Gastrocnemius medialis (tissue), 4 donors: Measurements from ENCODE around the gene TECPR2. TPM values are rescaled to one million over a fixed set of nuclear protein-coding genes. Genes with fewer than 3 reads are reported as not detected.
A peak's percentile ranks its signal among the peaks of the same experiment; 100 is the strongest.
"Not testable (repeated sequence)": the region's sequence is repeated elsewhere in the genome, so short reads cannot be mapped to it uniquely, and the experiment has no call there.

Source experiments
- ATAC-seq, 2 donors: fragments of 150-250 bp; one replicate each; pipeline ENCODE4 v1.9.1; 2016
- DNase-seq, 2 donors: peaks; one replicate each; pipeline ENCODE4 v3.0.0-alpha.2; 2019
- H3K27ac ChIP-seq, 4 donors: fragments of 200-600 bp; sonication (generic); 1 replicate in 1 of 4; 2 replicates in 3 of 4; pipeline ENCODE4 v1.5.1; 2016 to 2018; ENCODE audit warnings: mild to moderate bottlenecking in 2 of 4, moderate library complexity in 1 of 4
- H3K27me3 ChIP-seq, 3 donors: fragments of 200-600 bp; sonication (generic) in 2 of 3; 1 replicate in 1 of 3; 2 replicates in 2 of 3; pipeline versions ENCODE4 v1.5.1 to v1.6.0; 2016 to 2019; ENCODE audit warnings: mild to moderate bottlenecking in 1 of 3, moderate library complexity in 1 of 3
- H3K36me3 ChIP-seq, 2 donors: fragments of 200-600 bp; sonication (generic) in 1 of 2; one replicate each; pipeline ENCODE4 v1.5.1; 2017 to 2018
- H3K4me1 ChIP-seq, 2 donors: fragments of 200-600 bp; sonication (generic) in 1 of 2; one replicate each; pipeline ENCODE4 v1.5.1; 2016 to 2017; ENCODE audit warnings: mild to moderate bottlenecking in 2 of 2
- H3K4me3 ChIP-seq, 4 donors: fragments of 200-600 bp; sonication (generic) in 3 of 4; 1 replicate in 1 of 4; 2 replicates in 3 of 4; pipeline ENCODE4 v1.5.1; 2016 to 2019; ENCODE audit warnings: mild to moderate bottlenecking in 2 of 4
- H3K9me3 ChIP-seq, 3 donors: fragments of 200-600 bp; sonication (generic) in 2 of 3; 1 replicate in 1 of 3; 2 replicates in 2 of 3; pipeline ENCODE4 v1.5.1; 2016 to 2019
- POLR2A ChIP-seq, 2 donors: fragments of 450-650 bp; IDR thresholded peaks; one replicate each; pipeline ENCODE4 v1.6.1; 2017; ENCODE audit warnings: antibody characterized with exemption in 2 of 2, mild to moderate bottlenecking in 2 of 2, moderate library complexity in 2 of 2
- in situ Hi-C, 4 donors: fragments of 200-750 bp; cut with MboI; loops; one replicate each; pipeline versions ENCODE4 v1.15.0 to v1.8.0; 2017; ENCODE audit warnings: low sequenced_read_pairs in 4 of 4
- intact Hi-C: fragments of 100-400 bp; cut with DNase I; formaldehyde crosslinking; loops from one replicate; pipeline ENCODE4 v1.15.1; 2023; ENCODE audit warnings: low total_unique reads
- total RNA-seq, 4 donors: library from RNA; depleted of rRNA; stranded (reverse); fragments of >200 nt; gene quantifications; one replicate each; pipeline versions ENCODE4 v1.1.0 to v1.2.3, GENCODE V29; 2016
- TF ChIP-seq, protein P1 (sequence below), 5 experiments: fragments of 450-650 bp in 3 of 5; fragments of 200-600 bp in 2 of 5; sonication (generic) in 2 of 5; IDR thresholded peaks in 4 of 5; conservative IDR thresholded peaks in 1 of 5; 1 replicate in 4 of 5; 2 replicates in 1 of 5; pipeline ENCODE4 v1.5.1; 2016 to 2019; ENCODE audit warnings: antibody characterized with exemption in 5 of 5, mild to moderate bottlenecking in 3 of 5, moderate library complexity in 3 of 5

The TECPR2 gene
- total RNA-seq, 4 donors from 2014 or later: 10.0 to 45.0 (median 20.2) TPM

DNA sequence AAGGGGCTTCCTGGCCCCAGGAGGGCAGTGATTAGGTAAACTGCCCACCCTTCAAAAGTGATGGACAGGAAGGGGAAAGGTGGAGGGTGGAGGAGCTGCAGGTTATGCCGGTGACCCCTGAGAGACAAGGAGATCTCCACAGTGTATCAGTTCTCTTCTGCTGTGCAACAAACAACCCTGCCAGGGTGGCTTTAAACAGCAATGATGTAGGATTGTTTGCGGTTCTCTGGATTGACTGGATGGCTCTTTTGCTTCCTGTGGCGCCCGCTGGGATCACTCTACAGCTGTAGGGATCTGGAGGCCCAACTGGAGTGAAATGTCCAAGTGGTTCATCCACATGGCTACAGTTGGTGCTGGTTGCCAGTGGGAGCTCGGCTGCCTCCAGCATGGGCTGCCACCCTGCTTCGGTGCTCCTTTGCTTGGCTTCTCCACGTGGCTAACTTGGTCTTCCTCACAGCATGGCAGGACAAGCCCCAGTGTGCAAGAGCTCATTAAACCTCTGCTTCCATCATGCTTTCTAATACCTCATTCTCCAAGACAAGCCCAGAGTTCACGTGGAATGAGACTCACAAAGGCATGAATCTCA, 155.4 kb downstream of the TECPR2 start:
- no peak for DNase-seq
- TF ChIP-seq POLR2A (IDR thresholded peaks at IDR 0.05): no peak
- TF ChIP-seq, protein P1, sequence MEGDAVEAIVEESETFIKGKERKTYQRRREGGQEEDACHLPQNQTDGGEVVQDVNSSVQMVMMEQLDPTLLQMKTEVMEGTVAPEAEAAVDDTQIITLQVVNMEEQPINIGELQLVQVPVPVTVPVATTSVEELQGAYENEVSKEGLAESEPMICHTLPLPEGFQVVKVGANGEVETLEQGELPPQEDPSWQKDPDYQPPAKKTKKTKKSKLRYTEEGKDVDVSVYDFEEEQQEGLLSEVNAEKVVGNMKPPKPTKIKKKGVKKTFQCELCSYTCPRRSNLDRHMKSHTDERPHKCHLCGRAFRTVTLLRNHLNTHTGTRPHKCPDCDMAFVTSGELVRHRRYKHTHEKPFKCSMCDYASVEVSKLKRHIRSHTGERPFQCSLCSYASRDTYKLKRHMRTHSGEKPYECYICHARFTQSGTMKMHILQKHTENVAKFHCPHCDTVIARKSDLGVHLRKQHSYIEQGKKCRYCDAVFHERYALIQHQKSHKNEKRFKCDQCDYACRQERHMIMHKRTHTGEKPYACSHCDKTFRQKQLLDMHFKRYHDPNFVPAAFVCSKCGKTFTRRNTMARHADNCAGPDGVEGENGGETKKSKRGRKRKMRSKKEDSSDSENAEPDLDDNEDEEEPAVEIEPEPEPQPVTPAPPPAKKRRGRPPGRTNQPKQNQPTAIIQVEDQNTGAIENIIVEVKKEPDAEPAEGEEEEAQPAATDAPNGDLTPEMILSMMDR (IDR thresholded peaks at IDR 0.05 in 4 of 5, conservative IDR thresholded peaks at IDR 0.05 in 1 of 5): no peak
- Histone ChIP-seq H3K4me1 (peaks cover 0 to 5% of the 10 kb centered on the region in 2 donors), H3K4me3 (no peak overlapping the region), H3K27ac (no peak overlapping the region), H3K36me3 (no peaks in the 10 kb centered on the region), H3K27me3 (no peaks in the 10 kb centered on the region), H3K9me3 (no peaks in the 10 kb centered on the region)
- intact Hi-C loops: loop anchor here (5.0 to 10.0 kb wide), 2 partner anchors 156 to 553 kb away; partner anchors contain the start of genes CINP, DYNC1H1 and TECPR2
- no peak for ATAC-seq
- in situ Hi-C loops: loop anchor here (5.0 to 25.0 kb wide), 3 partner anchors 76 to 206 kb away; partner anchors contain the start of genes MOK (in 1 of the 4) and ZNF839 (in 1 of the 4)

- not testable (repeated sequence) for H3K4me3 ChIP-seq, H3K27me3 ChIP-seq, H3K27ac ChIP-seq, H3K36me3 ChIP-seq, H3K9me3 ChIP-seq, ATAC-seq, DNase-seq
- H3K4me1 ChIP-seq: peaks cover 8 to 11% of the 10 kb centered on the region in 2 donors
- in situ Hi-C loops (loop anchor here (5.0 to 25.0 kb wide), 3 partner anchors 77 to 207 kb away; partner anchors contain the start of genes MOK (in 1 of the 4) and ZNF839 (in 1 of the 4)), intact Hi-C loops (loop anchor here (5.0 to 10.0 kb wide), 3 partner anchors 157 to 555 kb away; partner anchors contain the start of genes CINP, DYNC1H1 and TECPR2)
Observed at GRCh38 chr14:102519709-102520108, 157.0 kb downstream of the TECPR2 start.

- in situ Hi-C loops (loop anchor here in 1 of 4 donors (25.0 kb wide), 1 partner anchor 211 kb away; the partner anchor contains the start of genes MOK and ZNF839), intact Hi-C loops (loop anchor here (10.0 kb wide), 1 partner anchor 392 kb away; no protein-coding TSS in a partner anchor)
- no peak for ATAC-seq
- no peak overlapping the region for H3K27ac ChIP-seq
- no peaks in the 10 kb centered on the region for H3K9me3 ChIP-seq
- peaks cover 11 to 12% of the 10 kb centered on the region in 2 donors for H3K4me1 ChIP-seq
- DNase-seq: no peak
- no peak overlapping the region for H3K4me3 ChIP-seq
- no peaks in the 10 kb centered on the region for H3K36me3 ChIP-seq
- H3K27me3 ChIP-seq: no peaks in the 10 kb centered on the region
- TF ChIP-seq, protein P1 (IDR thresholded peaks at IDR 0.05 in 4 of 5, conservative IDR thresholded peaks at IDR 0.05 in 1 of 5): no peak
- TF ChIP-seq POLR2A (IDR thresholded peaks at IDR 0.05): no peak
Observed at GRCh38 chr14:102523200-102523568, 160.4 kb downstream of the TECPR2 start.

DNA sequence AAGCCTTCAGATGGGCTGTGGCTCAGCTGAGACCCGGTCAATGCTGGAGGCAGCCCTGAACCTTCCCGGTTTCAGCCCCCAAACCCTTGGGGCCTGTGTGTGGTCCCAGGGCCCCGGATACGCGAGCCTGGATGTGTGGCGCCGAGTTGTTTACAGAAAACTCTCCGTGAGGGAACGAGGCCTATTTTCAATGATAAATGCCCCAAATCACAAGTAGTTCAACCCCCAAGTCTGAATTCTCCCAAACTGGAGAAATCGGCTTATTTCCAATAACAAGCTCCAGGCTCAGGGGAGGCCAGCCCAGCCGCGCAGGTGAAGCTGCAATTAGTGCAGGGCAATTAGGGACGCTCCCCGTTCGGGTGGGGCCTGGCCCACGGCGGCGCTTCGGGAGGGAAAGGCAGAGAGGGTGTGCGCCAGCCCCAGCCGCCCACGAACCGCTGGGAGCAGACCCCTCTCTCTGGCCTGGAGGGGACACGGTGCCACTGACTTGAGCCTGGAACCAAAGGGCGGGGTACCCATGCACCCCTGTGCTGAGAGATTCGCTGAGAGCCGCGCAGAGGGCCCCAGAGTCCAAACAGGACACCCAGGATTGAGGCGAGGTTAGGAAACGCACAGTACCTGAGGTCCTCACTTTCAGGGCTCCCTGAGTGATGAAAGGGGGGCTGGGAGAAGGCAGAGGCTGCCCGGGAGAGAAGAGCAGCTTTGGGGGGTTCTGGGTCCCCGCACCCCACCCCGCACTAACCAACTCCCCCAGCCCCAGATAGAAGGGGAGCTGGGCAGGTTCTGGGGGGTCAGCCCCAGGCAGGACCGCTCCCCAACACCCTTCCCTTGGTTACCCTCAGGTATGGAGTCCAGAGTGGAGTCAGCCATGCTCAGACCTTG, 161.1 kb downstream of the TECPR2 start:
- DNase-seq: no peak
- H3K36me3 ChIP-seq: no peaks in the 10 kb centered on the region
- peak overlapping the region; percentile 69 to 77 (median 72) for H3K4me3 ChIP-seq
- H3K27ac ChIP-seq: peak overlapping the region; percentile 63 to 77 (median 70)
- no peaks in the 10 kb centered on the region for H3K27me3 ChIP-seq
- TF ChIP-seq, protein P1 (IDR thresholded peaks at IDR 0.05 in 4 of 5, conservative IDR thresholded peaks at IDR 0.05 in 1 of 5): no peak
- TF ChIP-seq POLR2A (IDR thresholded peaks at IDR 0.05): no peak
- in situ Hi-C loops: loop anchor here in 1 of 4 donors (25.0 kb wide), 1 partner anchor 212 kb away; the partner anchor contains the start of genes MOK and ZNF839
- peak in 1 of 2 donors; percentile 6 for ATAC-seq
- peaks cover 11 to 12% of the 10 kb centered on the region in 2 donors for H3K4me1 ChIP-seq
- intact Hi-C loops: loop anchor here (2.0 to 10.0 kb wide), 2 partner anchors 69 to 391 kb away; partner anchors contain the start of gene RCOR1
- H3K9me3 ChIP-seq: no peaks in the 10 kb centered on the region
